ENCODE measurements around the gene LSM14B.

DNA sequence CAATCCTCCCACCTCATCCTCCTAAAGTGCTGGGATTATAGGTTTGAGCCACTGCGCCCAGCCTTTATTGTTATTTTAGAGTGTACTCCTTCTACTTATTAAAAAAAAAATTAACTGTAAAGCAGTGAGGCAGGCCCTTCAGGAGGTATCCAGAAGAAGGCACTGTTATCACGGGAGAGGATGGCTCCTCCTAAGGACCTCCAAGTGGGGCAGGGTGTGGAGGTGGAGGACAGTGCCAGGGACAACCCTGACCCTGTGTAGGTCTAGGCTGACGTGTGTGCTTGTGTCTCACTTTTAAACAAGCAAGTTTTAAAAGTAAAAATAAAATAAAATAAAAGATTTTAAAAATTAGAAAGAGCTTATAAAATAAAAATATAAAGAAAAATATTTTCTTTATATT is 32.9 kb upstream of the LSM14B start:
- TF ChIP-seq, protein P1, sequence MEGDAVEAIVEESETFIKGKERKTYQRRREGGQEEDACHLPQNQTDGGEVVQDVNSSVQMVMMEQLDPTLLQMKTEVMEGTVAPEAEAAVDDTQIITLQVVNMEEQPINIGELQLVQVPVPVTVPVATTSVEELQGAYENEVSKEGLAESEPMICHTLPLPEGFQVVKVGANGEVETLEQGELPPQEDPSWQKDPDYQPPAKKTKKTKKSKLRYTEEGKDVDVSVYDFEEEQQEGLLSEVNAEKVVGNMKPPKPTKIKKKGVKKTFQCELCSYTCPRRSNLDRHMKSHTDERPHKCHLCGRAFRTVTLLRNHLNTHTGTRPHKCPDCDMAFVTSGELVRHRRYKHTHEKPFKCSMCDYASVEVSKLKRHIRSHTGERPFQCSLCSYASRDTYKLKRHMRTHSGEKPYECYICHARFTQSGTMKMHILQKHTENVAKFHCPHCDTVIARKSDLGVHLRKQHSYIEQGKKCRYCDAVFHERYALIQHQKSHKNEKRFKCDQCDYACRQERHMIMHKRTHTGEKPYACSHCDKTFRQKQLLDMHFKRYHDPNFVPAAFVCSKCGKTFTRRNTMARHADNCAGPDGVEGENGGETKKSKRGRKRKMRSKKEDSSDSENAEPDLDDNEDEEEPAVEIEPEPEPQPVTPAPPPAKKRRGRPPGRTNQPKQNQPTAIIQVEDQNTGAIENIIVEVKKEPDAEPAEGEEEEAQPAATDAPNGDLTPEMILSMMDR (IDR thresholded peaks at IDR 0.05): no peak
- no peak for TF ChIP-seq POLR2A (IDR thresholded peaks at IDR 0.05)

Data from Peyer's patch (tissue), 4 donors.